Suprapubic skin (tissue), 4 donors: ENCODE data around the gene DYNC2H1. TPM values are rescaled to one million over a fixed set of nuclear protein-coding genes. Genes with fewer than 3 reads are reported as not detected.

Experiments
- DNase-seq, 2 donors: peaks; one replicate each; pipeline ENCODE4 v3.0.0-alpha.2; 2019; ENCODE audit warnings: low spot score in 2 of 2
- H3K27ac ChIP-seq: fragments of 200-600 bp; sonication (generic); one replicate; pipeline ENCODE4 v1.5.1; 2019
- H3K27me3 ChIP-seq: fragments of 200-600 bp; sonication (generic); one replicate; pipeline ENCODE4 v1.5.1; 2019
- H3K36me3 ChIP-seq: fragments of 200-600 bp; sonication (generic); one replicate; pipeline ENCODE4 v1.5.1; 2019
- H3K4me1 ChIP-seq: fragments of 200-600 bp; sonication (generic); one replicate; pipeline ENCODE4 v1.5.1; 2019
- H3K4me3 ChIP-seq: fragments of 200-600 bp; sonication (generic); one replicate; pipeline ENCODE4 v1.5.1; 2019; ENCODE audit warnings: mild to moderate bottlenecking
- H3K9me3 ChIP-seq: fragments of 200-600 bp; sonication (generic); one replicate; pipeline ENCODE4 v1.5.1; 2019
- CTCF ChIP-seq, 2 donors: fragments of 200-600 bp in 1 of 2; fragments of 450-650 bp in 1 of 2; sonication (generic) in 1 of 2; IDR thresholded peaks; one replicate each; pipeline ENCODE4 v1.5.1; 2016 to 2019; ENCODE audit warnings: antibody characterized with exemption in 2 of 2, mild to moderate bottlenecking in 1 of 2, moderate library complexity in 1 of 2
- EP300 ChIP-seq: sonication (generic); formaldehyde crosslinking; IDR thresholded peaks from one replicate; pipeline ENCODE4 v1.6.1; 2017; ENCODE audit warnings: antibody characterized with exemption
- POLR2A ChIP-seq, 2 donors: fragments of 450-650 bp; IDR thresholded peaks; one replicate each; pipeline ENCODE4 v1.6.1; 2017; ENCODE audit warnings: antibody characterized with exemption in 2 of 2, mild to moderate bottlenecking in 2 of 2, moderate library complexity in 2 of 2
- POLR2AphosphoS5 ChIP-seq, 3 donors: sonication (generic); formaldehyde crosslinking; IDR thresholded peaks; one replicate each; pipeline ENCODE4 v1.6.1; 2017; ENCODE audit warnings: antibody characterized with exemption in 3 of 3
- WGBS: methylation state at CpG from one replicate; pipeline ENCODE4 v1.1.5; 2018; 5-methylcytosine and 5-hydroxymethylcytosine counted together
- total RNA-seq, 4 donors: library from RNA; depleted of rRNA; stranded (reverse); fragments of >200 nt; gene quantifications; one replicate each; pipeline ENCODE4 v1.1.0, GENCODE V29; 2016

DYNC2H1 gene
- total RNA-seq, 4 donors from 2014 or later, result 8.4 to 33.2 (median 11.5) TPM

GRCh38 chr11:103448966-103449365 is 339.7 kb downstream of the DYNC2H1 start:
- 71% methylated on average over 3 of the region's 3 CpGs for WGBS
- Histone ChIP-seq H3K9me3 (no peaks in the 10 kb centered on the region), H3K4me1 (no peaks in the 10 kb centered on the region), H3K27ac (no peak overlapping the region), H3K27me3 (no peaks in the 10 kb centered on the region), H3K36me3 (no peaks in the 10 kb centered on the region), H3K4me3 (no peak overlapping the region)
- TF ChIP-seq CTCF (IDR thresholded peaks at IDR 0.05) (no peak), EP300 (no peak), POLR2AphosphoS5 (IDR thresholded peaks at IDR 0.05) (no peak), POLR2A (IDR thresholded peaks at IDR 0.05) (no peak)
- DNase-seq, result no peak

- Histone ChIP-seq H3K27ac (no peak overlapping the region), H3K36me3 (no peaks in the 10 kb centered on the region), H3K9me3 (no peaks in the 10 kb centered on the region), H3K4me1 (no peaks in the 10 kb centered on the region), H3K4me3 (no peak overlapping the region), H3K27me3 (no peaks in the 10 kb centered on the region)
- 69% methylated on average over 4 of the region's 4 CpGs for WGBS
- TF ChIP-seq EP300, result no peak
- no peak for TF ChIP-seq POLR2A (IDR thresholded peaks at IDR 0.05)
- no peak for TF ChIP-seq CTCF (IDR thresholded peaks at IDR 0.05)
- no peak for DNase-seq
These were observed 341.0 kb downstream of the DYNC2H1 start for GRCh38 chr11:103450241-103450640.

- no peaks in the 10 kb centered on the region for H3K4me1 ChIP-seq
- no peak for DNase-seq
- no peaks in the 10 kb centered on the region for H3K27me3 ChIP-seq
- H3K36me3 ChIP-seq, result no peaks in the 10 kb centered on the region
- no peak overlapping the region for H3K4me3 ChIP-seq
- no peak overlapping the region for H3K27ac ChIP-seq
- TF ChIP-seq EP300 (no peak), CTCF (IDR thresholded peaks at IDR 0.05) (no peak), POLR2AphosphoS5 (IDR thresholded peaks at IDR 0.05) (no peak), POLR2A (IDR thresholded peaks at IDR 0.05) (no peak)
- WGBS, result 80% methylated on average over 3 of the region's 3 CpGs
- no peaks in the 10 kb centered on the region for H3K9me3 ChIP-seq
These were observed 343.9 kb downstream of the DYNC2H1 start for GRCh38 chr11:103453126-103453525.

- Histone ChIP-seq H3K9me3 (no peaks in the 10 kb centered on the region), H3K27me3 (no peaks in the 10 kb centered on the region), H3K36me3 (no peaks in the 10 kb centered on the region), H3K4me3 (no peak overlapping the region), H3K27ac (no peak overlapping the region), H3K4me1 (no peaks in the 10 kb centered on the region)
- TF ChIP-seq EP300 (no peak), CTCF (IDR thresholded peaks at IDR 0.05) (no peak), POLR2A (IDR thresholded peaks at IDR 0.05) (no peak), POLR2AphosphoS5 (IDR thresholded peaks at IDR 0.05) (no peak)
- DNase-seq, result no peak
- WGBS, result 88% methylated on average over 4 of the region's 4 CpGs
These were observed 344.9 kb downstream of the DYNC2H1 start for GRCh38 chr11:103453915-103454709.

- H3K4me1 ChIP-seq, result no peaks in the 10 kb centered on the region
- no peak for DNase-seq
- H3K27me3 ChIP-seq, result no peaks in the 10 kb centered on the region
- H3K27ac ChIP-seq, result no peak overlapping the region
- no peaks in the 10 kb centered on the region for H3K36me3 ChIP-seq
- WGBS, result 94% methylated on average over 1 of the region's 1 CpG
- H3K9me3 ChIP-seq, result no peaks in the 10 kb centered on the region
- TF ChIP-seq EP300, result no peak
- no peak for TF ChIP-seq POLR2AphosphoS5 (IDR thresholded peaks at IDR 0.05)
- no peak for TF ChIP-seq POLR2A (IDR thresholded peaks at IDR 0.05)
- no peak for TF ChIP-seq CTCF (IDR thresholded peaks at IDR 0.05)
- no peak overlapping the region for H3K4me3 ChIP-seq
These were observed 355.2 kb downstream of the DYNC2H1 start for GRCh38 chr11:103464420-103464819.
